Fibroblast of skin of back (primary cell): ENCODE results near the gene PCDHA4. TPM values are rescaled to one million over a fixed set of nuclear protein-coding genes. Genes with fewer than 3 reads are reported as not detected.
"Not testable (repeated sequence)": the region's sequence is repeated elsewhere in the genome, so short reads cannot be mapped to it uniquely, and the experiment has no call there.

Experiments used
- DNase-seq: peaks from one replicate; pipeline ENCODE4 v3.0.0-alpha.2; 2013
- polyA plus RNA-seq, 2 experiments: library from polyadenylated mRNA; unstranded; fragments of 120-200 nt; gene quantifications; one replicate each; pipeline ENCODE4 v1.2.1, GENCODE V29; 2013; ENCODE audit not compliant: insufficient read length in 2 of 2

The PCDHA4 gene
- not detected for polyA plus RNA-seq (2013, experiment 1 of 2; ENCODE audit: insufficient read length)
- 0.10 TPM for polyA plus RNA-seq (2013, experiment 2 of 2; ENCODE audit: insufficient read length)

DNA sequence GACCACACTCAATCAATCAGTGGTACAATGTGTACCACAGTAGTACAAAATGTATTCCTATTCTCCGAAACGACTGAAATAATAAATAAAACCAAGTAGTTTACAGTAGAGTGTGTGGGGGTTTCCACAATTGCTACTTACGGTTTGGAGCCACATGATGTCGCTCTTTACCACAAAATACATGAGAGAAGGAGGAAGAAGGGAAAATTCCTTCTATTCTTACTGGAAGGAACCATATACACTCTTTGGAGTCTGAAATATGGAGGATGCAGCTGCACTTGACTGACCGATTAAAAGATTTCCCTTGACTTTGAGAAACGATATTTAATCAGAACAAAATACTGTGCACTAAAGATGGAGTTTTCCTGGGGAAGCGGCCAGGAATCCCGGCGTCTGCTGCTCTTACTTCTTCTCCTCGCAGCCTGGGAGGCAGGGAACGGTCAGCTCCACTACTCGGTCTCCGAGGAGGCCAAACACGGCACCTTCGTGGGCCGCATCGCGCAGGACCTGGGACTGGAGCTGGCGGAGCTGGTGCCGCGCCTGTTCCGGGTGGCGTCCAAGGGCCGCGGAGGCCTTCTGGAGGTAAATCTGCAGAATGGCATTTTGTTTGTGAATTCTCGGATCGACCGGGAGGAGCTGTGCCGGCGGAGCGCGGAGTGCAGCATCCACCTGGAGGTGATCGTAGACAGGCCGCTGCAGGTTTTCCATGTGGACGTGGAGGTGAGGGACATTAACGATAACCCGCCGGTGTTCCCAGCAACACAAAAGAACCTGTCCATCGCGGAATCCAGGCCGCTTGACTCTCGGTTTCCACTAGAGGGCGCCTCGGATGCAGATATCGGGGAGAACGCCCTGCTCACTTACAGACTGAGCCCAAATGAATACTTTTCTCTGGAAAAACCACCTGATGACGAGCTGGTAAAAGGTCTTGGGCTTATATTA is at the start of gene PCDHA4:
TSS of gene PCDHA4 (plus strand) at position 235 of the 942 bp plus-strand sequence.
- DNase-seq: peak; percentile 8

DNA sequence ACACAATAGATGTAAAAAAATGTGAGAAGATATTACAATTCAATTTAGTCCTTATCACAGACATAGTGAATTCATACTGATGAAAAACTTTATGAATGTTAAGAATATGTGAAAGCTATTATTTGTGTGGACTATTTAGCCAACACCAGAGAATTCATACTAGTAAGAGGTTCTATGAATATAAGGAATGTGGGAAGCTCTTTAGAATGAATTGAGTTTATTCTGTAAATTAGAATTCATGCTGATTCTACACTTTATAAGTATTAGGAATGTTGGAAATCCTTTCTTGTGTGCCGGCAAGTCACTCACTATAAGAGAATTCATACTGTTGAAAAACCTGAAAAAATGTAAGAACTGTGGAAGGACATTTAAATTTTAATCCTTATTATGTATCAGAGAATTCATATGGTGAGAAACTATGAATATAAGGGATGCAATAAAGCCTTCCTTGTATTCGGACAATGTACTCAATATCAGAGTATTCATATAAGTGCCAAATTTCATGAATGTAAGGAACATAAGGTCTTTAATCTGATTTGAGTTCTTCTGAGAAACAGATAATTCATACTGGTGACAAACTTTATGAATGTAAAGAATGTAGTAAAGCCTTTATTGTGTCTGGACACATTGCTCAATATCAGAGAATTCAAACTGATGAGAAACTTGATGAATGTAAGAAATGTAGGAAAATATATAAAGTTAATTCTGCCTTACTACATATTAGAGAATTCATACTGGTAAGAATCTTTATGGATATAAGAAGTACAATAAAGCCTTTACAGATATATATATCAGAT is 42.5 kb upstream of the PCDHA4 start:
- DNase-seq: no peak

DNA sequence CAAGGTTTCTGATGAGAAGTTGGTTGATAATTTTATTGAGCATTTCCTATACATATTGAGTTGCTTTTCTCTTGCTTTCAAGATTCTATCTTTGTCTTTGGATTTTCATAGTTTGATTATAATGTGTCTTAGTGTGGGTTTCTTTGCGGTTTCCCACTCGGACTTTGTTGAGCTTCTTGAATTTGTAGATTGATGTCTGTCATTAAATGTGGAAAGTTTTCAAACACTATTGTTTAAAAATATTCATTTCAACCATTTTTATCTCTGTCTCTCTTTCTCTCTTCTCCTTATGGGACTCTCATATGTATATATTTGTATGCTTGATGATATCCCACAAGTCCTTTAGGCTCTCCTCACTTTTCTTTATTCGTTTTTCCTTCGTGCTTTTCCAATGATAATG is 39.4 kb upstream of the PCDHA4 start:
- DNase-seq: no peak

DNA sequence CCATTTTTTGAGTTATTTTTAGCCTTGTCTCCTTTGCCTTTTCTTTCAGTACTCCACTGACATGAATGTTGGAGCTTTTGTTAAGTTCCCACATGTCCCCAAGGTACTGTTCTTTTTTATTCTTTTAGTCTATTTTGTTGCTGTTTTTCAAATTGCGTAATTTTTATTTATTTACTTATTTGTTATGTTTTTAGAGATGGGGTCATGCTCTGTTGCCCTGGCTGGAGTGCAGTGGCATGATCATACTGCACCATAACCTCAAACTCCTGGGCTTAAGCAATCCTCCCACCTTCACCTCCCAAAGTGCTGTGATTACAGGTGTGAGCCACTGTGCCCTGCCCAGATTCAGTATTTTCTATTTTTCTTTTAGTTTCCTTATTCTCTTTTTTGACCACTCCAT is 26.4 kb upstream of the PCDHA4 start:
- DNase-seq: no peak

DNA sequence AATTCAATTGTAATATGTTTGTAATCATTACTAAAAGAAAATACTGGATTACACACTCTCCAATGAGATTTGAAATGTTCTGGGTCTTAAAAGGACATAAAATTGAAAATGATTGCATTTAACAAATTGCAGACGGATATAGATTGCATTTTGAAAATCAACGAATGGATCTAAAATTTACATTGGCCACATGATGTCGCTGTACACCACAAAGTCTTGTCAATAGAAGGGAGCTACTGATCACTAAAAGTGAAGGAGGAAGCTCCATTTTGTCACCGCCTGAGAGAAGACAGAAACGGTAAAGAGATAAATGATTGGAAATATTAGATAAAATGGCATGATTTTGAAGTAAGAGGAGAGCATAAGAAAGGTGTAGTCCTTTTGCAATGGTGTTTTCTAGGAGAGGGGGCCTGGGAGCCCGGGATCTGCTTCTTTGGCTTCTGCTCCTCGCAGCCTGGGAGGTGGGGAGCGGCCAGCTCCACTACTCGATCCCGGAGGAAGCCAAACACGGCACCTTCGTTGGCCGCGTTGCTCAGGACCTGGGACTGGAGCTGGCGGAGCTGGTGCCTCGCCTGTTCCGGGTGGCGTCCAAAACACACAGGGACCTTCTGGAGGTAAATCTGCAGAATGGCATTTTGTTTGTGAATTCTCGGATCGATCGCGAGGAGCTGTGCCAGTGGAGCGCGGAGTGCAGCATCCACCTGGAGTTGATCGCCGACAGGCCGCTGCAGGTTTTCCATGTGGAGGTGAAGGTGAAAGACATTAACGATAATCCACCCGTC is 20.8 kb upstream of the PCDHA4 start, which contains the start of gene PCDHA1:
TSS of gene PCDHA1 (plus strand) at position 236 of the 782 bp plus-strand sequence.
- DNase-seq: no peak

DNA sequence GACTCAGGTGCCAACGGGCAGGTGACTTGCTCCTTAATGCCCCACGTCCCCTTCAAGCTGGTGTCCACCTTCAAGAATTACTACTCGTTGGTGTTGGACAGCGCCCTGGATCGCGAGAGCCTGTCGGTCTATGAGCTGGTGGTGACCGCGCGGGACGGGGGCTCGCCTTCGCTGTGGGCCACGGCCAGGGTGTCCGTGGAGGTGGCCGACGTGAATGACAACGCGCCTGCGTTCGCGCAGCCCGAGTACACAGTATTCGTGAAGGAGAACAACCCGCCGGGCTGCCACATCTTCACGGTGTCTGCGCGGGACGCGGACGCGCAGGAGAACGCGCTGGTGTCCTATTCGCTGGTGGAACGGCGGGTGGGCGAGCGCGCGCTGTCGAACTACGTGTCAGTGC is 19.4 kb upstream of the PCDHA4 start:
- not testable (repeated sequence) for DNase-seq

DNA sequence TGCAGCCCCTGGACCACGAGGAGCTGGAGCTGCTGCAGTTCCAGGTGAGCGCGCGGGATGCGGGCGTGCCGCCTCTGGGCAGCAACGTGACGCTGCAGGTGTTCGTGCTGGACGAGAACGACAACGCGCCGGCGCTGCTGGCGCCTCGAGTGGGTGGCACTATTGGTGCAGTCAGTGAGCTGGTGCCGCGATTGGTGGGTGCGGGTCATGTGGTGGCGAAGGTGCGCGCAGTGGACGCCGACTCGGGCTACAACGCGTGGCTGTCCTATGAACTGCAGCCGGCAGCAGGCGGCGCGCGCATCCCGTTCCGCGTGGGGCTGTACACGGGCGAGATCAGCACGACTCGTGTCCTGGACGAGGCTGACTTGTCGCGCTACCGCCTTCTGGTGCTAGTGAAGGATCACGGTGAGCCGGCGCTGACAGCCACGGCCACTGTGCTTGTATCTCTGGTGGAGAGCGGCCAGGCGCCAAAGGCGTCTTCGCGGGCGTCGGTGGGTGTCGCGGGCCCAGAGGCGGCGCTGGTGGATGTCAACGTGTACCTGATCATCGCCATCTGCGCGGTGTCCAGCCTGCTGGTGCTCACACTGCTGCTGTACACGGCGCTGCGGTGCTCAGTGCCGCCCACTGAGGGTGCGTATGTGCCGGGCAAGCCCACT is 18.9 kb upstream of the PCDHA4 start:
- DNase-seq: not testable (repeated sequence)

DNA sequence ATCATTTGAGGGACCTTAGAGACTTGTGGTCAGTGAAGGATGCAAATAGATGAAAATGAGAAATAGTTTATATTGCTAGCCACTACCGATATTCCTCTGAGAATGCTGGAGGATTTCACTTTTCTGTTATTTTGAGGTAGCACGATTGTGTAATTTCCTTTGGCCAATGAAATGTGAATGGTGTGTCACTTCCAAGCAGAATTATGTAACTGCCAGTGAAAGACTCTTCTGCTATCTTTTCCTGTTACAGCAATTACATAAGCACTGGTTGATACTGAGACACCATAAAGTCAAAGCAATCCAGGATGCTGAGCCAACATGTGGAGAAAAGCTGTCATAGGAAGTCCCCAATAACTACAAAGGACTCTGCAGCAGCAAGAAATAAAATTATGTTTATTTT is 15.8 kb upstream of the PCDHA4 start:
- no peak for DNase-seq

DNA sequence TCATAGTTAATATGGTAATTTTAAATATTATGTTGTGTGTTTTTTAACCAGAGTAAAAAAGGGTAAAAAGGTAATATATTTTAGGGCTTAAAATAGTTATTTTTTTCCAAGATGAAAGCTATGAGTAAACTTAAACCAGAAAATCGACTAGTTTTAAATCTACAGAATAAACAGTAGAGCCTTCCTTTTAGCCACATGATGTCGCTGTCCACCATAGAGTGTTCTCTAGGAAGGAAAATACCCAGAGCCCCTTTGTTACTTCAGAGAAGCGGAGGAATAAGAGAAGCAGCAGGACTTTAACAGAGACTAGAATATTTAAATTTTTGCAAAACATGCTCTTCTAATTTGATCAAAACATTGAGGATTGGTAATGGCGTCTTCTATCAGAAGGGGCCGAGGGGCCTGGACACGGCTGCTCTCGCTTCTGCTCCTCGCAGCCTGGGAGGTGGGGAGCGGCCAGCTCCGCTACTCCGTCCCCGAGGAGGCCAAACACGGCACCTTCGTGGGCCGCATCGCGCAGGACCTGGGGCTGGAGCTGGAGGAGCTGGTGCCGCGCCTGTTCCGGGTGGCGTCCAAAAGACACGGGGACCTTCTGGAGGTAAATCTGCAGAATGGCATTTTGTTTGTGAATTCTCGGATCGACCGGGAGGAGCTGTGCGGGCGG is 12.1 kb upstream of the PCDHA4 start, which contains the start of gene PCDHA2:
TSS of gene PCDHA2 (plus strand) at position 258 of the 664 bp plus-strand sequence.
- DNase-seq: no peak

DNA sequence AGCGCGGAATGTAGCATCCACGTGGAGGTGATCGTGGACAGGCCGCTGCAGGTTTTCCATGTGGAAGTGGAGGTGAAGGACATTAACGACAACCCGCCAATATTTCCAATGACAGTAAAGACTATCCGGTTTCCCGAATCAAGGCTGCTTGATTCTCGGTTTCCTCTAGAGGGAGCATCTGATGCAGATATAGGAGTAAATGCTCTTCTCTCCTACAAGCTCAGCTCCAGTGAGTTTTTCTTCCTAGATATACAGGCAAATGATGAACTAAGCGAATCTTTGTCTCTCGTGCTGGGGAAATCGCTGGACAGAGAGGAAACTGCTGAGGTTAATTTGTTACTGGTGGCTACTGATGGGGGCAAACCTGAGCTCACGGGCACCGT is 11.6 kb upstream of the PCDHA4 start:
- peak; percentile 3 for DNase-seq

DNA sequence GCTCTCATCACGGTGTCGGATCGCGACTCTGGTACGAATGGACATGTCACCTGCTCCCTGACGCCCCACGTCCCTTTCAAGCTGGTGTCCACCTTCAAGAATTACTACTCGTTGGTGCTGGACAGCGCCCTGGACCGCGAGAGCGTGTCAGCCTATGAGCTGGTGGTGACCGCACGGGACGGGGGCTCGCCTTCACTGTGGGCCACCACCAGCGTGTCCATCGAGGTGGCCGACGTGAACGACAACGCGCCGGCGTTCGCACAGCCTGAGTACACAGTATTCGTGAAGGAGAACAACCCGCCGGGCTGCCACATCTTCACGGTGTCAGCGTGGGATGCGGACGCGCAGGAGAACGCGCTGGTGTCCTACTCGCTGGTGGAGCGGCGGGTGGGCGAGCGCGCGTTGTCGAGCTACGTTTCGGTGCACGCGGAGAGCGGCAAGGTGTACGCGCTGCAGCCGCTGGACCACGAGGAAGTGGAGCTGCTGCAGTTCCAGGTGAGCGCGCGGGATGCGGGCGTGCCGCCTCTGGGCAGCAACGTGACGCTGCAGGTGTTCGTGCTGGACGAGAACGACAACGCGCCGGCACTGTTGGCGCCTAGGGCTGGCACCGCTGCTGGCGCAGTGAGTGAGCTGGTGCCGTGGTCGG is 10.7 kb upstream of the PCDHA4 start:
- not testable (repeated sequence) for DNase-seq

DNA sequence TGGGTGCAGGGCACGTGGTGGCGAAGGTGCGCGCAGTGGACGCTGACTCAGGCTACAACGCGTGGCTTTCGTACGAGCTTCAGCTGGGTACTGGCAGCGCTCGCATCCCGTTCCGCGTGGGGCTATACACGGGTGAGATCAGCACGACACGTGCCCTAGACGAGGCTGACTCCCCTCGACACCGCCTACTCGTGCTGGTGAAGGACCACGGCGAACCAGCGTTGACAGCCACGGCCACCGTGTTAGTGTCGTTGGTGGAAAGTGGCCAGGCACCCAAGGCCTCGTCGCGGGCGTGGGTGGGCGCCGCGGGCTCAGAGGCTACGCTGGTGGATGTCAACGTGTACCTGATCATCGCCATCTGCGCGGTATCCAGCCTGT is 10.2 kb upstream of the PCDHA4 start:
- DNase-seq: no peak

DNA sequence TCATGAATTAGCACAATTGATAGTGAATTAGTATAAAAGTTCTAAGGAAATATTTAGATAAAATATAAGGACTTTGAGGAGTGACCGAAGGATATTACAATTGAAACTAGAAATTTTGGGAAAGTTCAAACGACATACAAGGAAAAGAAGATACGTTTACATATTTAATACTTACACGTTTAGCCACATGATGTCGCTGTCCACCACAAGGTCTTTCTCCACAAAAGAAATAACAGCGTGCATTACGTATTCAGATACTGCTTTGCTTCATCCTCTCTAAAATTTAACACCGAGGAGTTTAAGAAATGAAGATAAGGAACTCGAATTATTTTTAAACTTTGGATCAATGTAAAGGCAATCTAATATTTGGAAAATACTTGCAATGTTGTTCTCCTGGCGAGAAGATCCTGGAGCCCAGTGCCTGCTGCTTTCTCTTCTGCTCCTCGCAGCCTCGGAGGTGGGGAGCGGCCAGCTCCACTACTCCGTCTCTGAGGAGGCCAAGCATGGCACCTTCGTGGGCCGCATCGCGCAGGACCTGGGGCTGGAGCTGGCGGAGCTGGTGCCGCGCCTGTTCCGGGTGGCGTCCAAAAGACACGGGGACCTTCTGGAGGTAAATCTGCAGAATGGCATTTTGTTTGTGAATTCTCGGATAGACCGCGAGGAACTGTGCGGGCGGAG is 5.9 kb upstream of the PCDHA4 start, which contains the start of gene PCDHA3:
TSS of gene PCDHA3 (plus strand) at position 242 of the 678 bp plus-strand sequence.
- peak; percentile 21 for DNase-seq

DNA sequence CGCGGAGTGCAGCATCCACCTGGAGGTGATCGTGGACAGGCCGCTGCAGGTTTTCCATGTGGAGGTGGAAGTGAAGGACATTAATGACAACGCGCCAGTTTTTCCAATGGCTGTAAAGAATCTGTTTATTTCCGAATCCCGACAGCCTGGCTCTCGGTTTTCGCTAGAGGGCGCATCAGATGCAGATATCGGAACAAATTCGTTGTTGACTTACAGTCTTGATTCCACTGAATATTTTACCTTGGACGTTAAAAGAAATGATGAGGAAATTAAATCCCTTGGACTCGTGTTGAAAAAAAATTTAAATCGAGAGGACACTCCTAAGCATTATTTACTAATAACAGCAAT is 5.4 kb upstream of the PCDHA4 start:
- DNase-seq: no peak

DNA sequence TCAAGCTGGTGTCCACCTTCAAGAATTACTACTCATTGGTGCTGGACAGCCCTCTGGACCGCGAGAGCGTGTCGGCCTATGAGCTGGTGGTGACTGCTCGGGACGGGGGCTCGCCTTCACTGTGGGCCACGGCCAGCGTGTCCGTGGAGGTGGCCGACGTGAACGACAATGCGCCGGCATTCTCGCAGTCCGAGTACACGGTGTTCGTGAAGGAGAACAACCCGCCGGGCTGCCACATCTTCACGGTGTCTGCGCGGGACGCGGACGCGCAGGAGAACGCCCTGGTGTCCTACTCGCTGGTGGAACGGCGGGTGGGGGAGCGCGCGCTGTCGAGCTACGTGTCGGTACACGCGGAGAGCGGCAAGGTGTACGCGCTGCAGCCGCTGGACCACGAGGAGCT is 4.5 kb upstream of the PCDHA4 start:
- not testable (repeated sequence) for DNase-seq

DNA sequence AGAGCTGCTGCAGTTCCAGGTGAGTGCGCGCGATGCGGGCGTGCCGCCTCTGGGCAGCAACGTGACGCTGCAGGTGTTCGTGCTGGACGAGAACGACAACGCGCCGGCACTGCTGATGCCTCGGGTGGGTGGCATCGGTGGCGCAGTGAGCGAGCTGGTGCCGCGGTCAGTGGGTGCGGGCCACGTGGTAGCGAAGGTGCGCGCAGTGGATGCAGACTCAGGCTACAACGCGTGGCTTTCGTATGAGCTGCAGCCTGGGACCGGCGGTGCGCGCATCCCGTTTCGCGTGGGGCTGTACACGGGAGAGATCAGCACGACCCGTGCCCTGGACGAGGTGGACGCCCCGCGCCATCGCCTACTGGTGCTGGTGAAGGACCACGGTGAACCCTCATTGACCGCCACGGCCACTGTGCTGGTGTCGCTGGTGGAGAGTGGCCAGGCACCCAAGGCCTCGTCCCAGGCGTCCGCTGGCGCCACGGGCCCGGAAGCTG is 4.0 kb upstream of the PCDHA4 start:
- DNase-seq: no peak

DNA sequence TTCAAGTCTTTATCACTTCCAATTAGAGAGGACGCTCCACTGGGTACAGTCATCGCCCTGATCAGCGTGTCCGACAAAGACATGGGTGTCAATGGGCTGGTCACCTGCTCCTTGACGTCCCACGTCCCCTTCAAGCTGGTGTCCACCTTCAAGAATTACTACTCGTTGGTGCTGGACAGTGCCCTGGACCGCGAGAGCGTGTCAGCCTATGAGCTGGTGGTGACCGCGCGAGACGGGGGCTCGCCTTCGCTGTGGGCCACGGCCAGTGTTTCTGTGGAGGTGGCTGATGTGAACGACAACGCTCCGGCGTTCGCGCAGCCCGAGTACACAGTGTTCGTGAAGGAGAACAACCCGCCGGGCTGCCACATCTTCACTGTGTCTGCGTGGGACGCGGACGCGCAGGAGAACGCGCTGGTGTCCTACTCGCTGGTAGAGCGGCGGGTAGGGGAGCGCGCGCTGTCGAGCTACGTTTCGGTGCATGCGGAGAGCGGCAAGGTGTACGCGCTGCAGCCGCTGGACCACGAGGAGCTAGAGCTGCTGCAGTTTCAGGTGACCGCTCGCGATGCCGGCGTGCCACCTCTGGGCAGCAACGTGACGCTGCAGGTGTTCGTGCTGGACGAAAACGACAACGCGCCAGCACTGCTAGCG is 1.5 kb downstream of the PCDHA4 start:
- DNase-seq: not testable (repeated sequence)

DNA sequence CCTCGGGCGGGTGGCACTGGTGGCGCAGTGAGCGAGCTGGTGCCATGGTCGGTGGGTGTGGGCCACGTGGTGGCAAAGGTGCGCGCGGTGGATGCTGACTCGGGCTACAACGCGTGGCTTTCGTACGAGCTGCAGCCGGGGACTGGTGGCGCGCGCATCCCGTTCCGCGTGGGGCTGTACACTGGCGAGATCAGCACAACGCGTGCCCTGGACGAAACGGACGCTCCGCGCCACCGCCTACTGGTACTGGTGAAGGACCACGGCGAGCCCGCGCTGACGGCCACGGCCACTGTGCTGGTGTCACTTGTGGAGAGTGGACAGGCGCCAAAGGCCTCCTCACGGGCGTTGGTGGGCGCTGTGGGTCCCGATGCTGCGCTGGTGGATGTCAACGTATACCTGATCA is 2.0 kb downstream of the PCDHA4 start:
- no peak for DNase-seq
